Liver (tissue), 3 donors: Measurements from ENCODE around the gene PCTP.

Experiments
- EGR1 ChIP-seq, 2 donors: IDR thresholded peaks; 2 replicates each; pipeline ENCODE4 v1.6.1; 2016 to 2018; ENCODE audit warnings: antibody characterized with exemption in 2 of 2, low read depth in 2 of 2
- FOXA1 ChIP-seq: IDR thresholded peaks from 2 replicates; pipeline ENCODE4 v1.6.1; 2016; ENCODE audit warnings: antibody characterized with exemption
- GABPA ChIP-seq, 2 donors: IDR thresholded peaks in 1 of 2; conservative IDR thresholded peaks in 1 of 2; 2 replicates each; pipeline ENCODE4 v1.6.1; 2016; ENCODE audit warnings: antibody characterized with exemption in 2 of 2, mild to moderate bottlenecking in 1 of 2, moderate library complexity in 1 of 2
- HNF4A ChIP-seq, 2 donors: conservative IDR thresholded peaks; 2 replicates each; pipeline ENCODE4 v1.6.1; 2016; ENCODE audit warnings: antibody characterized with exemption in 2 of 2, mild to moderate bottlenecking in 2 of 2
- JUND ChIP-seq, 2 donors: IDR thresholded peaks; 2 replicates each; pipeline ENCODE4 v1.6.1; 2016; ENCODE audit warnings: antibody characterized with exemption in 2 of 2
- RXRA ChIP-seq, 2 donors: IDR thresholded peaks; 2 replicates each; pipeline ENCODE4 v1.6.1; 2017 to 2018; ENCODE audit warnings: antibody characterized with exemption in 2 of 2, mild to moderate bottlenecking in 1 of 2
- SP1 ChIP-seq: IDR thresholded peaks from 2 replicates; pipeline ENCODE4 v1.6.1; 2018; ENCODE audit warnings: antibody characterized with exemption, mild to moderate bottlenecking
- TAF1 ChIP-seq: conservative IDR thresholded peaks from 2 replicates; pipeline ENCODE4 v1.6.1; 2016; ENCODE audit warnings: antibody characterized with exemption, mild to moderate bottlenecking
- YY1 ChIP-seq: IDR thresholded peaks from 2 replicates; pipeline ENCODE4 v1.6.1; 2016; ENCODE audit warnings: antibody characterized with exemption, mild to moderate bottlenecking
- TF ChIP-seq, protein P1 (sequence below): fragments of 150-350 bp; IDR thresholded peaks from 2 replicates; pipeline ENCODE4 v1.5.1; 2017; ENCODE audit warnings: improper control_type of control experiment, low read depth, low read length; ENCODE audit not compliant: missing input control
- TF ChIP-seq, protein P2 (sequence below): IDR thresholded peaks from 2 replicates; pipeline ENCODE4 v1.6.1; 2016; ENCODE audit warnings: antibody characterized with exemption
- TF ChIP-seq, protein P3 (sequence below): IDR thresholded peaks from 2 replicates; pipeline ENCODE4 v1.6.1; 2016; ENCODE audit warnings: antibody characterized with exemption
- TF ChIP-seq, protein P4 (sequence below): IDR thresholded peaks from 2 replicates; pipeline ENCODE4 v1.6.1; 2016; ENCODE audit warnings: antibody characterized with exemption, mild to moderate bottlenecking
- TF ChIP-seq, protein P5 (sequence below): IDR thresholded peaks from 2 replicates; pipeline ENCODE4 v1.6.1; 2016; ENCODE audit warnings: antibody characterized with exemption
- donor health status: healthy.
- donor health status: healthy.

DNA sequence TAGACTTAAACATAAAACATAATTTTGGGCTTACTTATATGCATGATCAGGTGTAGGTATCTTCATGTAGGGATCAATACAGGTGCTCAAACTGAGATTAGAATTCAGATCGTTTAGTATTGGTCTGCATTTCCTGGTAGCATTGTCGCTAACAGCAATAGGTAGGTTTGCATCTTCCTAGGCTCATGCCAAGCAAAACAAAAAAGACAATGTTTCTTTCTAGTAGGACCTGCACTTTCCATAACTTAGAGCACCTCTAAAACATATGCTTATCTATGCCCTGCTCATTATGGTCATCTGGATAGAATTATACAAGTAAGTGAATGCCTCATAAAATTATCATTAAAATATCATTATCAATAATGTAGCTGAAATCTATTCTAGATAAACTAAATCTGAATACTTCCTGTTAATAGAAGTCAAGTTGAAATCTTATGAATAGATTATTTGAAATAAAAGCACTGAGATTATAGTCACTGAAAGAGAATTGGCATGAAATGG, 26.7 kb downstream of the PCTP start:
- TF ChIP-seq, protein P1, sequence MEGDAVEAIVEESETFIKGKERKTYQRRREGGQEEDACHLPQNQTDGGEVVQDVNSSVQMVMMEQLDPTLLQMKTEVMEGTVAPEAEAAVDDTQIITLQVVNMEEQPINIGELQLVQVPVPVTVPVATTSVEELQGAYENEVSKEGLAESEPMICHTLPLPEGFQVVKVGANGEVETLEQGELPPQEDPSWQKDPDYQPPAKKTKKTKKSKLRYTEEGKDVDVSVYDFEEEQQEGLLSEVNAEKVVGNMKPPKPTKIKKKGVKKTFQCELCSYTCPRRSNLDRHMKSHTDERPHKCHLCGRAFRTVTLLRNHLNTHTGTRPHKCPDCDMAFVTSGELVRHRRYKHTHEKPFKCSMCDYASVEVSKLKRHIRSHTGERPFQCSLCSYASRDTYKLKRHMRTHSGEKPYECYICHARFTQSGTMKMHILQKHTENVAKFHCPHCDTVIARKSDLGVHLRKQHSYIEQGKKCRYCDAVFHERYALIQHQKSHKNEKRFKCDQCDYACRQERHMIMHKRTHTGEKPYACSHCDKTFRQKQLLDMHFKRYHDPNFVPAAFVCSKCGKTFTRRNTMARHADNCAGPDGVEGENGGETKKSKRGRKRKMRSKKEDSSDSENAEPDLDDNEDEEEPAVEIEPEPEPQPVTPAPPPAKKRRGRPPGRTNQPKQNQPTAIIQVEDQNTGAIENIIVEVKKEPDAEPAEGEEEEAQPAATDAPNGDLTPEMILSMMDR = no peak
- TF ChIP-seq YY1 = no peak
- TF ChIP-seq RXRA (IDR thresholded peaks at IDR 0.05) = no peak
- TF ChIP-seq JUND (IDR thresholded peaks at IDR 0.05) = no peak
- TF ChIP-seq FOXA1 = no peak
- no peak for TF ChIP-seq GABPA (IDR thresholded peaks at IDR 0.05 in 1 of 2, conservative IDR thresholded peaks at IDR 0.05 in 1 of 2)
- TF ChIP-seq, protein P2, sequence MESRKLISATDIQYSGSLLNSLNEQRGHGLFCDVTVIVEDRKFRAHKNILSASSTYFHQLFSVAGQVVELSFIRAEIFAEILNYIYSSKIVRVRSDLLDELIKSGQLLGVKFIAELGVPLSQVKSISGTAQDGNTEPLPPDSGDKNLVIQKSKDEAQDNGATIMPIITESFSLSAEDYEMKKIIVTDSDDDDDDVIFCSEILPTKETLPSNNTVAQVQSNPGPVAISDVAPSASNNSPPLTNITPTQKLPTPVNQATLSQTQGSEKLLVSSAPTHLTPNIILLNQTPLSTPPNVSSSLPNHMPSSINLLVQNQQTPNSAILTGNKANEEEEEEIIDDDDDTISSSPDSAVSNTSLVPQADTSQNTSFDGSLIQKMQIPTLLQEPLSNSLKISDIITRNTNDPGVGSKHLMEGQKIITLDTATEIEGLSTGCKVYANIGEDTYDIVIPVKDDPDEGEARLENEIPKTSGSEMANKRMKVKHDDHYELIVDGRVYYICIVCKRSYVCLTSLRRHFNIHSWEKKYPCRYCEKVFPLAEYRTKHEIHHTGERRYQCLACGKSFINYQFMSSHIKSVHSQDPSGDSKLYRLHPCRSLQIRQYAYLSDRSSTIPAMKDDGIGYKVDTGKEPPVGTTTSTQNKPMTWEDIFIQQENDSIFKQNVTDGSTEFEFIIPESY = no peak
- TF ChIP-seq EGR1 (IDR thresholded peaks at IDR 0.05; ENCODE audit: low read depth in 2 of 2) = no peak
- TF ChIP-seq HNF4A (conservative IDR thresholded peaks at IDR 0.05) = no peak
- TF ChIP-seq, protein P3, sequence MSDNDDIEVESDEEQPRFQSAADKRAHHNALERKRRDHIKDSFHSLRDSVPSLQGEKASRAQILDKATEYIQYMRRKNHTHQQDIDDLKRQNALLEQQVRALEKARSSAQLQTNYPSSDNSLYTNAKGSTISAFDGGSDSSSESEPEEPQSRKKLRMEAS = no peak
- TF ChIP-seq, protein P4, sequence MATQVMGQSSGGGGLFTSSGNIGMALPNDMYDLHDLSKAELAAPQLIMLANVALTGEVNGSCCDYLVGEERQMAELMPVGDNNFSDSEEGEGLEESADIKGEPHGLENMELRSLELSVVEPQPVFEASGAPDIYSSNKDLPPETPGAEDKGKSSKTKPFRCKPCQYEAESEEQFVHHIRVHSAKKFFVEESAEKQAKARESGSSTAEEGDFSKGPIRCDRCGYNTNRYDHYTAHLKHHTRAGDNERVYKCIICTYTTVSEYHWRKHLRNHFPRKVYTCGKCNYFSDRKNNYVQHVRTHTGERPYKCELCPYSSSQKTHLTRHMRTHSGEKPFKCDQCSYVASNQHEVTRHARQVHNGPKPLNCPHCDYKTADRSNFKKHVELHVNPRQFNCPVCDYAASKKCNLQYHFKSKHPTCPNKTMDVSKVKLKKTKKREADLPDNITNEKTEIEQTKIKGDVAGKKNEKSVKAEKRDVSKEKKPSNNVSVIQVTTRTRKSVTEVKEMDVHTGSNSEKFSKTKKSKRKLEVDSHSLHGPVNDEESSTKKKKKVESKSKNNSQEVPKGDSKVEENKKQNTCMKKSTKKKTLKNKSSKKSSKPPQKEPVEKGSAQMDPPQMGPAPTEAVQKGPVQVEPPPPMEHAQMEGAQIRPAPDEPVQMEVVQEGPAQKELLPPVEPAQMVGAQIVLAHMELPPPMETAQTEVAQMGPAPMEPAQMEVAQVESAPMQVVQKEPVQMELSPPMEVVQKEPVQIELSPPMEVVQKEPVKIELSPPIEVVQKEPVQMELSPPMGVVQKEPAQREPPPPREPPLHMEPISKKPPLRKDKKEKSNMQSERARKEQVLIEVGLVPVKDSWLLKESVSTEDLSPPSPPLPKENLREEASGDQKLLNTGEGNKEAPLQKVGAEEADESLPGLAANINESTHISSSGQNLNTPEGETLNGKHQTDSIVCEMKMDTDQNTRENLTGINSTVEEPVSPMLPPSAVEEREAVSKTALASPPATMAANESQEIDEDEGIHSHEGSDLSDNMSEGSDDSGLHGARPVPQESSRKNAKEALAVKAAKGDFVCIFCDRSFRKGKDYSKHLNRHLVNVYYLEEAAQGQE = no peak
- TF ChIP-seq SP1 = no peak
- TF ChIP-seq, protein P5, sequence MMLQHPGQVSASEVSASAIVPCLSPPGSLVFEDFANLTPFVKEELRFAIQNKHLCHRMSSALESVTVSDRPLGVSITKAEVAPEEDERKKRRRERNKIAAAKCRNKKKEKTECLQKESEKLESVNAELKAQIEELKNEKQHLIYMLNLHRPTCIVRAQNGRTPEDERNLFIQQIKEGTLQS = no peak
- TF ChIP-seq TAF1 = no peak
